Heart left ventricle (tissue), 13 donors: ENCODE measurements around the gene WWOX.

Experiments
- POLR2A ChIP-seq, 2 donors: fragments of 450-650 bp; IDR thresholded peaks; one replicate each; pipeline ENCODE4 v1.6.1; 2017; ENCODE audit warnings: antibody characterized with exemption in 2 of 2, mild to moderate bottlenecking in 2 of 2, moderate library complexity in 2 of 2
- TF ChIP-seq, protein P1 (sequence below), 12 donors: fragments of 200-600 bp; sonication (generic) in 4 of 12; IDR thresholded peaks; one replicate each; pipeline versions ENCODE4 v1.5.0 to v1.8.0; 2018 to 2022; ENCODE audit warnings: antibody characterized with exemption in 12 of 12, mild to moderate bottlenecking in 5 of 12
- donor health status: ischemic (EF 13 %, LVEDD 7.1; RV severe dilation, severe dysfunction).
- donor health status: DM: no; HTN: yes; CAD: no.
- donor health status: DM: no; HTN: no; CAD: no.
- donor health status: ischemic (EF 25% LVEDD 6.9; RV normal size, moderate dysfunction).
- donor health status: ischemic (EF 25% LVEDD 5.7; RV mildly dilated, moderate dysfunction).
- donor health status: ischemic (EF 35%, LVEDD 5.7; RV mildly dilated, moderate dysfunction).
- donor health status: nonischemic (EF 11% LVEDD 7.7; RV severe dilation, severe dysfunction).
- donor health status: DM: yes; HTN: yes; CAD: no.
- donor health status: PGD.
- donor health status: ischemic (EF 29% LVEDD 5.4; RV normal size, mild dysfunction).
- donor health status: nonischemic (EF 23%, LVEDD 6.1; RV moderate dilation, normal function).

GRCh38 chr16:78984887-78985464, 885.5 kb downstream of the WWOX start:
- TF ChIP-seq POLR2A (IDR thresholded peaks at IDR 0.05): no peak
- TF ChIP-seq, protein P1, sequence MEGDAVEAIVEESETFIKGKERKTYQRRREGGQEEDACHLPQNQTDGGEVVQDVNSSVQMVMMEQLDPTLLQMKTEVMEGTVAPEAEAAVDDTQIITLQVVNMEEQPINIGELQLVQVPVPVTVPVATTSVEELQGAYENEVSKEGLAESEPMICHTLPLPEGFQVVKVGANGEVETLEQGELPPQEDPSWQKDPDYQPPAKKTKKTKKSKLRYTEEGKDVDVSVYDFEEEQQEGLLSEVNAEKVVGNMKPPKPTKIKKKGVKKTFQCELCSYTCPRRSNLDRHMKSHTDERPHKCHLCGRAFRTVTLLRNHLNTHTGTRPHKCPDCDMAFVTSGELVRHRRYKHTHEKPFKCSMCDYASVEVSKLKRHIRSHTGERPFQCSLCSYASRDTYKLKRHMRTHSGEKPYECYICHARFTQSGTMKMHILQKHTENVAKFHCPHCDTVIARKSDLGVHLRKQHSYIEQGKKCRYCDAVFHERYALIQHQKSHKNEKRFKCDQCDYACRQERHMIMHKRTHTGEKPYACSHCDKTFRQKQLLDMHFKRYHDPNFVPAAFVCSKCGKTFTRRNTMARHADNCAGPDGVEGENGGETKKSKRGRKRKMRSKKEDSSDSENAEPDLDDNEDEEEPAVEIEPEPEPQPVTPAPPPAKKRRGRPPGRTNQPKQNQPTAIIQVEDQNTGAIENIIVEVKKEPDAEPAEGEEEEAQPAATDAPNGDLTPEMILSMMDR (IDR thresholded peaks at IDR 0.05): no peak
